K562 (cell line): Measurements from ENCODE around the gene DUSP5. TPM values are rescaled to one million over a fixed set of nuclear protein-coding genes. Genes with fewer than 3 reads are reported as not detected.
A peak's percentile ranks its signal among the peaks of the same experiment; 100 is the strongest.

Experiments
- ATAC-seq: fragments of 200-7000 bp; cut with Tn5 transposase; 3 replicates; pipeline ENCODE4 v1.9.1; 2020; ENCODE audit warnings: moderate library complexity
- Bru-seq: library from RNA; stranded (reverse); fragments of 400-500 nt; gene quantifications from one replicate; lab custom pipeline; 2021; lab: Mats Ljungman, UMichigan
- BruChase-seq, 2 experiments: library from RNA; stranded (reverse); fragments of 400-500 nt; gene quantifications; one replicate each; lab custom pipeline; 2021; lab: Mats Ljungman, UMichigan
- BruUV-seq: library from RNA; stranded (reverse); fragments of 400-500 nt; replicated peaks from 2 replicates; lab custom pipeline; 2021; lab: Mats Ljungman, UMichigan
- CTCF ChIA-PET: fragments of 300-600 bp; formaldehyde crosslinking; extraction: SDS; loops from one replicate; lab custom pipeline; 2021; ENCODE audit warnings: low intra/inter-chr PET ratio; lab: Yijun Ruan, JAX
- POLR2A ChIA-PET: fragments of 300-600, 350-650 bp; sonication (Branson Sonifier 250); formaldehyde crosslinking; extraction: SDS; loops from one replicate; lab custom pipeline; 2021; ENCODE audit warnings: antibody characterized with exemption, inconsistent platforms; lab: Yijun Ruan, JAX
- DNase-seq, 4 experiments: peaks; one replicate each; pipeline versions ENCODE4 v3.0.0 to v3.0.0-alpha.2; 2011 to 2018; ENCODE audit warnings: low spot score in 3 of 4, mixed read lengths in 3 of 4; ENCODE audit errors: extremely low read depth in 1 of 4
- FAIRE-seq: peaks from 2 replicates; lab custom pipeline; 2011; peaks lifted over from hg19 to GRCh38; lab: Jason Lieb, UNC
- H2AFZ ChIP-seq: 2 replicates; pipeline ENCODE4 v1.6.0; 2011; ENCODE audit warnings: low read depth, low read length, control low read depth, inconsistent platforms
- H3K27ac ChIP-seq: fragments of 200-600 bp; 3 replicates; pipeline ENCODE4 v1.8.0; 2011; ENCODE audit warnings: low read depth, mild to moderate bottlenecking, control low read depth, inconsistent platforms, low read length, moderate library complexity, mixed read lengths; ENCODE audit errors: extremely low read depth
- H3K27me3 ChIP-seq, 2 experiments: fragments of 300-600 bp in 1 of 2; 2 replicates in 1 of 2; 3 replicates in 1 of 2; pipeline versions ENCODE4 v1.6.0 to v1.8.0; 2011; ENCODE audit warnings: inconsistent platforms in 2 of 2, low read length in 2 of 2, mild to moderate bottlenecking in 1 of 2, mixed read lengths in 1 of 2, moderate library complexity in 1 of 2; ENCODE audit not compliant: control insufficient read depth in 2 of 2, insufficient read depth in 2 of 2
- H3K36me3 ChIP-seq: fragments of 300-600 bp; 3 replicates; pipeline ENCODE4 v1.8.0; 2011; ENCODE audit warnings: mild to moderate bottlenecking, low read length, inconsistent platforms; ENCODE audit not compliant: control insufficient read depth, insufficient read depth
- H3K4me1 ChIP-seq, 2 experiments: fragments of 200-600 bp in 1 of 2; replicated peaks in 1 of 2; 2 replicates in 1 of 2; 3 replicates in 1 of 2; pipeline versions ENCODE4 v1.5.1 to v1.8.0; 2011; ENCODE audit warnings: inconsistent platforms in 2 of 2, low read length in 2 of 2, mild to moderate bottlenecking in 1 of 2, mixed read lengths in 1 of 2, moderate library complexity in 1 of 2; ENCODE audit not compliant: control insufficient read depth in 2 of 2, insufficient read depth in 2 of 2
- H3K4me2 ChIP-seq: 2 replicates; pipeline ENCODE4 v1.6.1; 2011; ENCODE audit warnings: low read length, control low read depth, inconsistent platforms, mixed read lengths; ENCODE audit not compliant: insufficient read depth
- H3K4me3 ChIP-seq: fragments of 200-600 bp; sonication (generic), shearing (Covaris generic); 2 replicates; pipeline ENCODE4 v1.5.1; 2016; ENCODE audit warnings: control low read depth, inconsistent platforms
- H3K79me2 ChIP-seq: fragments of 200-600 bp; 3 replicates; pipeline ENCODE4 v1.8.0; 2011; ENCODE audit warnings: low read length, inconsistent platforms; ENCODE audit not compliant: control insufficient read depth, insufficient read depth
- H3K9ac ChIP-seq, 2 experiments: 2 replicates each; pipeline versions ENCODE4 v1.6.0 to v1.6.1; 2011; ENCODE audit warnings: low read depth in 2 of 2, low read length in 2 of 2, control low read depth in 1 of 2, inconsistent platforms in 1 of 2, mild to moderate bottlenecking in 1 of 2, mixed read lengths in 1 of 2; ENCODE audit not compliant: insufficient read depth in 1 of 2
- H3K9me1 ChIP-seq: one replicate; pipeline ENCODE4 v1.6.0; 2011; ENCODE audit warnings: inconsistent platforms, mild to moderate bottlenecking, low read length, moderate library complexity; ENCODE audit not compliant: control insufficient read depth, insufficient read depth
- H3K9me3 ChIP-seq: replicated peaks from 2 replicates; pipeline ENCODE4 v1.5.1; 2011; ENCODE audit warnings: low read depth, low read length, inconsistent platforms; ENCODE audit not compliant: control insufficient read depth, insufficient read depth
- H4K20me1 ChIP-seq: replicated peaks from 2 replicates; pipeline ENCODE4 v1.6.1; 2011; ENCODE audit warnings: low read length, inconsistent platforms, mixed read lengths; ENCODE audit not compliant: control insufficient read depth, insufficient read depth
- ATF7 ChIP-seq: fragments of 450-650 bp; IDR thresholded peaks from 2 replicates; pipeline ENCODE4 v1.7.1; 2014; ENCODE audit warnings: mild to moderate bottlenecking, moderate library complexity
- FOSL1 ChIP-seq: fragments of 200-800 bp; sonication (Bioruptor generic); conservative IDR thresholded peaks from 2 replicates; pipeline ENCODE4 v1.6.1; 2016; ENCODE audit warnings: missing genetic modification characterization, missing compliant biosample characterization
- GABPB1 ChIP-seq: sonication (generic); formaldehyde crosslinking; IDR thresholded peaks from 2 replicates; pipeline ENCODE4 v1.8.0; 2022; ENCODE audit warnings: mild to moderate bottlenecking, missing genetic modification reagents
- PHF8 ChIP-seq: fragments of 200-600 bp; sonication (generic); IDR thresholded peaks from 2 replicates; pipeline ENCODE4 v1.6.1; 2012; ENCODE audit warnings: mixed run types, mild to moderate bottlenecking, inconsistent platforms, low read length, moderate library complexity, borderline replicate concordance
- RB1 ChIP-seq: fragments of 450-650 bp; IDR thresholded peaks from 2 replicates; pipeline ENCODE4 v1.6.1; 2017; ENCODE audit warnings: low read depth, mild to moderate bottlenecking
- SRF ChIP-seq, 2 experiments: fragments of 250-450, 450-650 bp in 1 of 2; sonication (Bioruptor Pico) in 1 of 2; sonication (generic) in 1 of 2; formaldehyde crosslinking; IDR thresholded peaks; 2 replicates each; pipeline versions ENCODE4 v1.5.0 to v1.5.1; 2020 to 2022; ENCODE audit warnings: mild to moderate bottlenecking in 1 of 2, missing genetic modification reagents in 1 of 2
- WHSC1 ChIP-seq: IDR thresholded peaks from one replicate; pipeline ENCODE4 v1.6.1; 2012; ENCODE audit warnings: low read length, control low read depth, inconsistent platforms
- ZNF23 ChIP-seq: fragments of 250-450 bp; sonication (Bioruptor Pico); IDR thresholded peaks from 2 replicates; pipeline ENCODE4 v1.4.0; 2020; ENCODE audit warnings: mild to moderate bottlenecking
- WGBS: fragments of 100-300 bp; shearing (Covaris generic); methylation state at CpG from one replicate; pipeline ENCODE4 v1.1.6; 2016; ENCODE audit warnings: low coverage, mixed read lengths; ENCODE audit not compliant: insufficient coverage; ENCODE audit errors: missing lambda C conversion rate; 5-methylcytosine and 5-hydroxymethylcytosine counted together
- in situ Hi-C: fragments of 300-500 bp; cut with MboI; formaldehyde crosslinking; loops from 4 replicates; pipeline ENCODE4 v1.15.0; 2018; ENCODE audit warnings: inconsistent platforms, mixed read lengths
- intact Hi-C: fragments of 100-400 bp; cut with micrococcal nuclease; formaldehyde crosslinking; loops from 2 replicates; pipeline ENCODE4 v1.14.2; 2022
- long read RNA-seq, 3 experiments: library from polyadenylated mRNA in 2 of 3; library from RNA in 1 of 3; unstranded in 2 of 3; stranded (forward) in 1 of 3; transcript quantifications; one replicate each; pipeline ENCODE4 v2.0.0, GENCODE V29; 2019 to 2022
- polyA minus RNA-seq, 3 experiments: library from RNA; depleted of rRNA, polyadenylated mRNA; stranded (reverse); fragments of >200 nt; gene quantifications; 2 replicates each; pipeline ENCODE4 v1.2.3, GENCODE V29; 2011
- polyA plus RNA-seq, 8 experiments: library from polyadenylated mRNA; depleted of rRNA in 4 of 8; stranded (reverse) in 5 of 8; unstranded in 3 of 8; fragments of >200 nt; fragmentation: Nextera tagmentation in 2 of 8; fragmentation: Illumina TruSeq in 1 of 8; extraction: Ambion mirVana in 2 of 8; extraction: Trizol in 1 of 8; gene quantifications; 2 replicates each; pipeline versions ENCODE4 v1.2.1 to v1.2.3, GENCODE V29; 2011 to 2014; ENCODE audit warnings: inconsistent platforms in 1 of 8, missing spikeins in 1 of 8
- total RNA-seq, 7 experiments: library from RNA; depleted of rRNA in 6 of 7; stranded (reverse); fragments of >200 nt in 6 of 7; fragmentation: Illumina TruSeq in 2 of 7; extraction: Trizol in 2 of 7; gene quantifications; 2 replicates each; pipeline versions ENCODE4 v1.2.1 to v1.2.3, GENCODE V29; 2011 to 2021; ENCODE audit warnings: low replicate concordance in 1 of 7
- TF ChIP-seq, protein P1 (sequence below), 2 experiments: fragments of 200-800 bp in 1 of 2; sonication (Bioruptor generic) in 1 of 2; sonication (generic) in 1 of 2; formaldehyde crosslinking in 1 of 2; IDR thresholded peaks in 1 of 2; conservative IDR thresholded peaks in 1 of 2; 2 replicates each; pipeline versions ENCODE4 v1.5.0 to v1.6.1; 2016 to 2020; ENCODE audit warnings: missing compliant biosample characterization in 1 of 2, missing genetic modification characterization in 1 of 2, missing genetic modification reagents in 1 of 2

Gene DUSP5, protein sequence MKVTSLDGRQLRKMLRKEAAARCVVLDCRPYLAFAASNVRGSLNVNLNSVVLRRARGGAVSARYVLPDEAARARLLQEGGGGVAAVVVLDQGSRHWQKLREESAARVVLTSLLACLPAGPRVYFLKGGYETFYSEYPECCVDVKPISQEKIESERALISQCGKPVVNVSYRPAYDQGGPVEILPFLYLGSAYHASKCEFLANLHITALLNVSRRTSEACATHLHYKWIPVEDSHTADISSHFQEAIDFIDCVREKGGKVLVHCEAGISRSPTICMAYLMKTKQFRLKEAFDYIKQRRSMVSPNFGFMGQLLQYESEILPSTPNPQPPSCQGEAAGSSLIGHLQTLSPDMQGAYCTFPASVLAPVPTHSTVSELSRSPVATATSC
- 4.3 and 7.9 TPM in 2 replicates for total RNA-seq (2011; cell fraction: chromatin; rRNA removed; ENCODE audit: low replicate concordance)
- total RNA-seq (2011; cell fraction: nucleolus; rRNA removed) = 4.7 and 6.2 TPM in 2 replicates
- 3.0 and 4.0 TPM in 2 replicates for total RNA-seq (2011; cell fraction: nucleoplasm; rRNA removed)
- total RNA-seq (2014; rRNA removed) (1.4 and 2.8 TPM in 2 replicates), total RNA-seq (2014; rRNA removed; fragmentation: Illumina TruSeq; extraction: Trizol) (2.2 and 2.3 TPM in 2 replicates), total RNA-seq (2015; rRNA removed; fragmentation: Illumina TruSeq; extraction: Trizol) (2.0 and 2.4 TPM in 2 replicates), total RNA-seq (2021) (3.4 and 3.5 TPM in 2 replicates), polyA plus RNA-seq (2011; rRNA removed) (2.5 and 3.4 TPM in 2 replicates), polyA plus RNA-seq (2014; fragmentation: Illumina TruSeq; extraction: Trizol) (2.4 TPM in 2 replicates), polyA plus RNA-seq (2014; fragmentation: Nextera tagmentation; extraction: Ambion mirVana) (under 1 TPM; 0.49 to 0.71 TPM), polyA plus RNA-seq (2014; rRNA removed) (1.5 and 1.9 TPM in 2 replicates), polyA minus RNA-seq (2011; rRNA and poly(A)+ RNA removed) (5.1 and 10.5 TPM in 2 replicates), Bru-seq, nascent RNA (percentile 83 among the genes with signal in this experiment), BruChase-seq, experiment 1, labeled RNA remaining after a 2-hour chase (percentile 59 among the genes with signal in this experiment), BruChase-seq, experiment 2, labeled RNA remaining after a 6-hour chase (percentile 57 among the genes with signal in this experiment)
- polyA plus RNA-seq (2011; cell fraction: cytosol; rRNA removed) = 2.9 and 4.8 TPM in 2 replicates
- 3.3 and 6.1 TPM in 2 replicates for polyA plus RNA-seq (2011; cell fraction: nucleus; rRNA removed)
- 4.0 and 6.8 TPM in 2 replicates for polyA plus RNA-seq (2012)
- polyA minus RNA-seq (2011; cell fraction: cytosol; rRNA and poly(A)+ RNA removed) = 5.7 and 12.0 TPM in 2 replicates
- polyA minus RNA-seq (2011; cell fraction: nucleus; rRNA and poly(A)+ RNA removed) = 3.2 and 4.7 TPM in 2 replicates
- long read RNA-seq, experiment 1, transcript DUSP5-201 (4 exons, 2,557 nt) = major isoform, 9 of 11 reads
- long read RNA-seq, experiment 1, partial matches to known transcripts = 0 of 11 reads
- long read RNA-seq, experiment 1, other reads (novel, unspliced or antisense) = 2 of 11 reads
- long read RNA-seq, experiment 2, partial matches to known transcripts = 0 of 2 reads
- long read RNA-seq, experiment 2, other reads (novel, unspliced or antisense) = 0 of 2 reads
- long read RNA-seq, experiment 3 = 0 reads

DNA sequence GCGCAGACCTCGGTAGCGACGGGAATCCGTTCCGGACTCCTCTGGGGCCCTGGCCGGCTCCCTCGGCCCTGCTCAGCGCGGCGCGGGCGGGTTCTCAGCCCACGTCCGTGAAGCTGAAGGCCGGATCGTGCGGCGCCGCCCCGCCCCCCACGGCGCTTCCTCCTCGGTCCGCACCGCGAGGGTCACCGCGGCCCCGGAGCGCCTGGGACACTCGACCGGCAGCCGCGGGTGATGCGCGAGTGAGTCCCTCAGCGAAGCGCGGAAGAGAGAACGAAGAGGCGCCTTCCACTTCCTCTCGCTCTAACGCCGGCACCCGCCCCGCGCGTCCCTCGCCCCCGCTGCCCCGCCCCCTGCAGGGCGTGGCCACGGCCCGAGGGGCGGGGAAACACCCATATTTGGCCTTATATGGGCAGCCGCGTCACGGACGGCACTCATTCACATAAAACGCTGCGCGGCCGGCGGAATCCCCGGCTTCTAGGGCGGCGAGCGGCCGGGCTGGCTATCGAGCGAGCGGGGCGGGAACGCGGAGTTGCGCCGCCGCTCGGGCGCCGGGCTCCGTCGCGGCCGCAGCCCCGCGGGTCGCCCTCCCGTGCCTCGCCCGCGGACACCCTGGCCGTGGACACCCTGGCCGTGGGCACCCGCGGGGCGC is at the start of gene DUSP5:
Gene DUSP5 (plus strand): TSS at position 470 of the 649 bp plus-strand sequence. CDS start 215 bp downstream, outside the sequence.
- Histone ChIP-seq H3K4me2 (peak within 1 kb of the TSS; percentile 76), H3K36me3 (no peaks in the 10 kb centered on the region), H3K9me3 (no peaks in the 10 kb centered on the region), H4K20me1 (no peaks in the 10 kb centered on the region), H3K9ac (peak within 1 kb of the TSS; percentile 62 to 91), H3K4me3 (peak within 1 kb of the TSS; percentile 69), H3K27me3 (no peaks in the 10 kb centered on the region), H3K4me1 (peaks cover 39 to 44% of the 10 kb centered on the region in 2 experiments), H2AFZ (peak within 1 kb of the TSS; percentile 92), H3K9me1 (no peaks in the 10 kb centered on the region), H3K79me2 (peaks cover 21% of the 10 kb centered on the region; the same call in 2 of the 3 replicates), H3K27ac (peak within 1 kb of the TSS; percentile 69; the same call in 2 of the 3 replicates)
- BruUV-seq = no TSS peak
- in situ Hi-C loops (no loop called here), intact Hi-C loops (loop anchor here (5.0 kb wide), 4 partner anchors 50 to 190 kb away; no protein-coding TSS in a partner anchor)
- peak; percentile 86 to 94 (median 90) for DNase-seq
- WGBS = under 1% methylated on average over 35 of the region's 98 CpGs
- ChIA-PET CTCF (interaction anchor here (1.1 kb wide), 1 partner anchor 144 kb away, joined by 4 read pairs; no protein-coding TSS in a partner anchor), POLR2A (interaction anchor here (0.6 to 1.1 kb wide), 3 partner anchors 13 to 1642 kb away, joined by 3 to 4 read pairs (median 3); no protein-coding TSS in a partner anchor)
- peak; percentile 77 for FAIRE-seq
- peak; percentile 84 for ATAC-seq
- TF ChIP-seq PHF8 = peak; percentile 66; the same call in 1 of the 2 replicates
- TF ChIP-seq FOSL1 (tag) = peak; percentile 31; the same call in 1 of the 2 replicates
- peak; percentile 17; the same call in 1 of the 2 replicates for TF ChIP-seq ATF7
- no peak for TF ChIP-seq WHSC1
- peak; percentile 47; the same call in 1 of the 2 replicates for TF ChIP-seq GABPB1 (CRISPR knock-in tag)
- peak; percentile 99 for TF ChIP-seq SRF (CRISPR knock-in tag; IDR thresholded peaks at IDR 0.05)
- TF ChIP-seq RB1 = peak; percentile 37
- no peak for TF ChIP-seq ZNF23 (CRISPR knock-in tag)
- TF ChIP-seq, protein P1, sequence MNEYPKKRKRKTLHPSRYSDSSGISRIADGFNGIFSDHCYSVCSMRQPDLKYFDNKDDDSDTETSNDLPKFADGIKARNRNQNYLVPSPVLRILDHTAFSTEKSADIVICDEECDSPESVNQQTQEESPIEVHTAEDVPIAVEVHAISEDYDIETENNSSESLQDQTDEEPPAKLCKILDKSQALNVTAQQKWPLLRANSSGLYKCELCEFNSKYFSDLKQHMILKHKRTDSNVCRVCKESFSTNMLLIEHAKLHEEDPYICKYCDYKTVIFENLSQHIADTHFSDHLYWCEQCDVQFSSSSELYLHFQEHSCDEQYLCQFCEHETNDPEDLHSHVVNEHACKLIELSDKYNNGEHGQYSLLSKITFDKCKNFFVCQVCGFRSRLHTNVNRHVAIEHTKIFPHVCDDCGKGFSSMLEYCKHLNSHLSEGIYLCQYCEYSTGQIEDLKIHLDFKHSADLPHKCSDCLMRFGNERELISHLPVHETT (CRISPR knock-in tag; conservative IDR thresholded peaks at IDR 0.05 in 1 of 2, IDR thresholded peaks at IDR 0.05 in 1 of 2) = peak in 1 of 2 experiments; percentile 43; a peak in 1 of 4 replicates
